Activated CD8-positive, alpha-beta memory T cell treated with anti-CD3 and anti-CD28 coated beads, Interleukin-2, amount 50 U/mL, for 48 hours (primary cell): Measurements from ENCODE around the gene TMEM187.
A peak's percentile ranks its signal among the peaks of the same experiment; 100 is the strongest.

Experiments used
- DNase-seq: peaks from one replicate; pipeline ENCODE4 v3.0.0-alpha.2; 2020

The TMEM187 gene

GRCh38 chrX:153935326-153935851, 37.2 kb upstream of the TMEM187 start:
- no peak for DNase-seq

GRCh38 chrX:153937056-153937455, 35.5 kb upstream of the TMEM187 start:
- no peak for DNase-seq

- DNase-seq: no peak
These were observed 34.2 kb upstream of the TMEM187 start for GRCh38 chrX:153938226-153938786.

- no peak for DNase-seq
These were observed 33.0 kb upstream of the TMEM187 start for GRCh38 chrX:153939573-153939972.

- DNase-seq: no peak
These were observed 31.0 kb upstream of the TMEM187 start for GRCh38 chrX:153941336-153942252.

- DNase-seq: no peak
These were observed 28.3 kb upstream of the TMEM187 start, which contains the start of gene RENBP for GRCh38 chrX:153944140-153944799. TSS of gene RENBP (minus strand) at chrX:153944643. CDS start at chrX:153944610, 33 bp downstream.

GRCh38 chrX:153944800-153945150, 27.8 kb upstream of the TMEM187 start:
- no peak for DNase-seq

GRCh38 chrX:153945956-153946943, 26.3 kb upstream of the TMEM187 start:
- no peak for DNase-seq

- DNase-seq: peak; percentile 82
These were observed 25.4 kb upstream of the TMEM187 start for GRCh38 chrX:153947009-153947769.

GRCh38 chrX:153948002-153948466, 24.5 kb upstream of the TMEM187 start:
- no peak for DNase-seq

- no peak for DNase-seq
These were observed 23.4 kb upstream of the TMEM187 start for GRCh38 chrX:153948847-153949805.

- no peak for DNase-seq
These were observed 22.4 kb upstream of the TMEM187 start for GRCh38 chrX:153950127-153950526.

GRCh38 chrX:153951683-153952372, 20.7 kb upstream of the TMEM187 start:
- DNase-seq: no peak

GRCh38 chrX:153952373-153953026, 20.1 kb upstream of the TMEM187 start:
- no peak for DNase-seq

- DNase-seq: peak; percentile 92
These were observed 19.2 kb upstream of the TMEM187 start for GRCh38 chrX:153953342-153953830.

GRCh38 chrX:153953892-153954557, 18.5 kb upstream of the TMEM187 start:
- no peak for DNase-seq

- DNase-seq: no peak
These were observed 17.9 kb upstream of the TMEM187 start for GRCh38 chrX:153954558-153955227.
